ENCODE measurements around the gene CPNE5. TPM values are rescaled to one million over a fixed set of nuclear protein-coding genes. Genes with fewer than 3 reads are reported as not detected.

Gene CPNE5
- total and polyA plus RNA-seq, 2 of the 4 experiments (the other 2 are of a cell fraction): 0.07 TPM; not detected in 1

- no peak for ATAC-seq (ENCODE audit: low read depth)
- CTCF ChIA-PET: interaction anchor here (1.0 kb wide), 1 partner anchor 134 kb away, joined by 3 read pairs; no protein-coding TSS in a partner anchor
Measured at GRCh38 chr6:36718560-36718959, 120.7 kb downstream of the CPNE5 start.

More at GRCh38 chr6:36718560-36718959, 120.7 kb downstream of the CPNE5 start:
- POLR2A ChIA-PET (ENCODE audit: unreplicated experiment): no interaction called here
- no peaks in the 10 kb centered on the region for H3K36me3 ChIP-seq (ENCODE audit: control insufficient read depth, insufficient read depth, low read length)
- no TSS peak for BruUV-seq (replicated peaks)
- H2BK120ac ChIP-seq (ENCODE audit: low read depth, low read length): no peak overlapping the region
- H3K4ac ChIP-seq (ENCODE audit: low read depth, low read length): no peak overlapping the region
- in situ Hi-C loops (cut with MboI; ENCODE audit: low sequenced_read_pairs) (no loop called here), dilution Hi-C loops (cut with HindIII; ENCODE audit: low sequenced_read_pairs, unreplicated experiment) (no loop called here), intact Hi-C loops (cut with micrococcal nuclease) (no loop called here)
- H3K9ac ChIP-seq (ENCODE audit: low read depth, low read length): no peak overlapping the region
- no peak overlapping the region for H2AFZ ChIP-seq (replicated peaks; ENCODE audit: low read length, poor library complexity)
- no peak overlapping the region for H3K56ac ChIP-seq (ENCODE audit: extremely low read depth, insufficient read depth, low read length)
- no peak overlapping the region for H3K14ac ChIP-seq (replicated peaks; ENCODE audit: low read depth, low read length)
- TF ChIP-seq USF2 (IDR thresholded peaks at IDR 0.05; ENCODE audit: low read depth, low read length): no peak
- no peak for TF ChIP-seq RFX5 (IDR thresholded peaks at IDR 0.05; ENCODE audit: low read depth, low read length)
- TF ChIP-seq CTCF (conservative IDR thresholded peaks at IDR 0.05; ENCODE audit: low read depth, low read length): no peak
- no peak for TF ChIP-seq NFE2L2 (IDR thresholded peaks at IDR 0.05; ENCODE audit: low read depth, low read length)
- no peak for TF ChIP-seq RCOR1 (IDR thresholded peaks at IDR 0.05; ENCODE audit: insufficient replicate concordance, low read length)
- no peak for TF ChIP-seq CEBPB (IDR thresholded peaks at IDR 0.05; ENCODE audit: low read depth, low read length)
- TF ChIP-seq FOS (IDR thresholded peaks at IDR 0.05; ENCODE audit: low read depth, low read length): no peak
- TF ChIP-seq MAFK (IDR thresholded peaks at IDR 0.05; ENCODE audit: low read depth, low read length): no peak
- TF ChIP-seq SMC3 (IDR thresholded peaks at IDR 0.05; ENCODE audit: low read depth, low read length): no peak
- no peak for TF ChIP-seq ELK1 (IDR thresholded peaks at IDR 0.05; ENCODE audit: borderline replicate concordance, low read depth, low read length)
- no peak for TF ChIP-seq BHLHE40 (IDR thresholded peaks at IDR 0.05; ENCODE audit: low read depth, low read length)
- TF ChIP-seq MXI1 (IDR thresholded peaks at IDR 0.05; ENCODE audit: borderline replicate concordance, low read depth, low read length): no peak
- no peak for TF ChIP-seq CHD1 (IDR thresholded peaks at IDR 0.05; ENCODE audit: low read depth, low read length)
- no peak for TF ChIP-seq RAD21 (IDR thresholded peaks at IDR 0.05; ENCODE audit: low read length)
- no peak for TF ChIP-seq MAZ (IDR thresholded peaks at IDR 0.05; ENCODE audit: borderline replicate concordance, low read depth, low read length)
- no peak for TF ChIP-seq POLR2A (IDR thresholded peaks at IDR 0.05; ENCODE audit: low read depth, low read length)
- no peak overlapping the region for H3K4me3 ChIP-seq (ENCODE audit: insufficient read depth, low read depth, low read length)
- H3K23ac ChIP-seq (ENCODE audit: low read depth, low read length): no peak overlapping the region
- no peak overlapping the region for H3K4me2 ChIP-seq (ENCODE audit: low read depth, low read length)
- H3K79me1 ChIP-seq (ENCODE audit: low read depth in 1 of 2, low read length in 2 of 2): no peaks in the 10 kb centered on the region
- no peak overlapping the region for H2AK9ac ChIP-seq (replicated peaks; ENCODE audit: low read depth, low read length, poor library complexity)
- no peaks in the 10 kb centered on the region for H4K20me1 ChIP-seq (ENCODE audit: insufficient read depth, low read length)
- no peak overlapping the region for H3K18ac ChIP-seq (ENCODE audit: low read depth, low read length)
- H3K27me3 ChIP-seq (ENCODE audit: control insufficient read depth, insufficient read depth, low read length): peaks cover 47% of the 10 kb centered on the region
- no peaks in the 10 kb centered on the region for H3K9me1 ChIP-seq (ENCODE audit: insufficient read depth, low read length)
- no peak overlapping the region for H2AK5ac ChIP-seq (ENCODE audit: low read depth, low read length)
- no peak overlapping the region for H4K5ac ChIP-seq (ENCODE audit: low read depth, low read length)
- H3K9me3 ChIP-seq (ENCODE audit: control insufficient read depth, insufficient read depth, low read length): no peaks in the 10 kb centered on the region
- H4K8ac ChIP-seq (ENCODE audit: low read depth in 2 of 2, low read length in 2 of 2): no peak overlapping the region
- no peak overlapping the region for H3K27ac ChIP-seq (ENCODE audit: insufficient read depth, low read length)
- no peak overlapping the region for H4K91ac ChIP-seq (ENCODE audit: insufficient read depth, low read depth, low read length)
- H2BK5ac ChIP-seq (ENCODE audit: low read depth, low read length, poor library complexity, severe bottlenecking): no peak overlapping the region
- no peak for DNase-seq
- no peak overlapping the region for H2BK20ac ChIP-seq (ENCODE audit: low read depth, low read length)
- WGBS, 2 experiments (ENCODE audit: extremely low coverage in 2 of 2, insufficient read length in 1 of 2): 50% methylated on average over 1 of the region's 5 CpGs; no CpG with 5 or more reads in 1 of the 2 experiments
- no peak overlapping the region for H2BK15ac ChIP-seq (ENCODE audit: low read depth, low read length)
- no peaks in the 10 kb centered on the region for H3K4me1 ChIP-seq (ENCODE audit: control insufficient read depth, insufficient read depth, low read length)
